NCI-H2227 (cell line): ENCODE data around the gene GPR55.

Source experiments
- DNase-seq: peaks from one replicate; lab custom pipeline; 2025; ENCODE audit not compliant: unreplicated experiment; lab: John Stamatoyannopoulos, UW

GPR55 gene

DNA sequence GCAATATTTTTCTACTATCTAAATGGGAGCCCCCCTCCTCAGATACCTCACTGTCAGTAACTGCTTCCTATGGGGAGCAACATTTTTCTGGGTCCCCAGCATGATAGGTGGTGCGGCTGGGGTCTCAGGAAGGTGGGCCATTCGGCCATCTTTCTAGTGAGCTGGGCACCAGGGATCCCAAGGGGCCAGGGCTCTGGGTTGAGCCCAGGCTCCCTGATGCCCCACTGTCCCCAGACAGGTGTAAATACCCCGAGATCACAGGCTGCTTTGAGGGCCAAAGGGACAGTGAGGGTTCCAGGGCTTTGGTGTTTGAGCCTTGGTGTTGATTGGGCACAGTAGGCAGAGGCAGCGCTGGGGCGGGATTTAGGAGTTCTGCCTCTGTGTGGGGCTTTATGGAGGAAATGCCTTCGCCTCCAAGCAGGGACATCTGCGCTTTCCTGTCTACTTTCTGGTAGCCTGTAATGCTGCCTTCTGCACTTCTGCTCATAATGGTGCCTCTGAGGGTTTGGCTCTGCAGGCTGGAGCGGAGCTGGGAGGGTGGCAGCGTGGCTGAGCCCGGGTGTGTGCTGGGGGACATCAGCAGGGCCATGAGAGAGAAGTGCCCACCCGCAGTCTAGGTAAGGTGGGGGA lies 55.0 kb downstream of the GPR55 start:
- DNase-seq = peak; percentile 32

DNA sequence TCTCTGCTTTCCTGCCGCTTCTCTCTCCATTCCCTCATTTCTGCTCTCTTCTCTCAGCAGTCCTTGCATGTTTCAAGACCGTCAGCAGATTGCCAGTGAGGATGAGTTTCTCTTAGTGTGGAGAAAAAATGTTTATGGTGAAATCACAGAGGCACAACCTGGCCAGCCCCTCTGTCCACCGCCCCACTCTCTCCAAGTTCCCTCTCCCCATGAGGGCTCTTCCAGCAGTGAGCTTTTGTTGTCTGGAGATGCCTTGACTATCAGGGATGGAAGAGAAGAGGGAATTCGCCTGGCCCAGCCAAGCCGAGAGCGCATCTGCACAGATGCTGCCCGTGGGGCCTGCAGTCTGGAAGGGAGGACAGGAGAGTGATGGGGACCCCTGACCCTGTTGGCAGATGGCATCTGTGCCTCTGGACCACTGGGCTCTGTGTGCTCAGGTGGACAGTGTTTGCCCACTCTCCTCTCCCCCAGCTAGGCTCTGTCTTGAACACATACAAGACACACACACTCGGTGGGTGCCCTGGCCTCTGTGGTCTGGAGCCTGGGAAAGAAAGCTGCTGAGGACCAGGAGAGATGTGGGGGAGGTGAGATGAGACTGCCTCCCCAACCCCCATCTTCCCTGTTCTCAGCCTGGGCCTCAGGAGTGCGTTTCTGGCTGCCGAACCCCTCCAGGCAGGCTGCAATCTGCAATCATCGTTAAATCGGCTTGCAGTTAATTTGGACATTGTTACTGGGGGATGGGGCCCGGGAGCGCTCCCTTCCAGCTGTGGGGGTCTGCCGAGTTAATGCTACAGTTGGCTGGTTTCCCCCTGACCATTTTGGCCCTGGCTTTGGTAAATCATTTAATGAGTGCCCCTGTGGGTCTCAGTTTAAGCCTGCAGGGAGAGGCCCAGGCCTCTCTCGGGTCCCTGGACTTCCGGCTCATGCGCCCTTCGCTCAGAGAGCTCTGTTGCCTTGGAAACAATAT lies 55.8 kb downstream of the GPR55 start:
- peak; percentile 71 for DNase-seq

DNA sequence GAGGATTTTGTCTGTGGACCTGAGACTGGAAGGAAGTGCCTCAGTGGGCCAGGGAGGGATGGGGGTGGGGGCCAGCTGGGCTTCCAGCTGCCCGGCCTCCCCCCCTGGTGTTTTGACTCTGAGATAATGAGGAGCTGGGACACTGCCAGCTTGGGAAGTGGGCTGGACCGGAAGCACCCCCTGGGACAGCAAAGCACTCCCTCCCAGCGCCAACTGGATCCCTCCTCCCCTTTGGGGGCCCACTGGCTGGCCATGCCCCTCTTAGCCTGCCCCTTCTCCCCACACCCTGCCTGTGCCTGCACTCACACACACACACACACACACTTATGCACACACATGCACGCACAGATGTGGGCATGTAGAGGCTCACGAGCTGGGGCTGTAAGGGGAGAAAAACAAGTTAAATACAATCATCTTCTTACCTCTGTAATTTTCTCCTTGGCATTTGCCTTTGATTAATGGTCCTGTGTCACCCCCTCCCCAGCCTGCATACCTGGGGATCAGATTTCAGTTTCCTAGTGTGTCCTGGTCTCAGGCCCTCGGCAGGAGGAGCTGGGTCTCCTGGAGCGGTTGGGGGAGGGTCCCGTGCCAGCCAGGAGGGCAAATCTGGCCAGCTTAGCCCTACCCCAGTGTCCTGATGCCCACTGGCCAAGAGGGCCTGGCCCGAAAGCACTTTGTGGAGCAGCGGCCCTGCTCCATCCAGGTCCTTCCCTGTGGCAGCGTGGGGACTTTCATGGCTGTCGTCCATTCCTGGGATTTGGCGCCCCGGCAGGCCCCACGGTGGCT lies 56.7 kb downstream of the GPR55 start:
- peak; percentile 81 for DNase-seq

- DNase-seq = peak; percentile 61
Observed at GRCh38 chr2:230866756-230867523, 58.1 kb downstream of the GPR55 start.

DNA sequence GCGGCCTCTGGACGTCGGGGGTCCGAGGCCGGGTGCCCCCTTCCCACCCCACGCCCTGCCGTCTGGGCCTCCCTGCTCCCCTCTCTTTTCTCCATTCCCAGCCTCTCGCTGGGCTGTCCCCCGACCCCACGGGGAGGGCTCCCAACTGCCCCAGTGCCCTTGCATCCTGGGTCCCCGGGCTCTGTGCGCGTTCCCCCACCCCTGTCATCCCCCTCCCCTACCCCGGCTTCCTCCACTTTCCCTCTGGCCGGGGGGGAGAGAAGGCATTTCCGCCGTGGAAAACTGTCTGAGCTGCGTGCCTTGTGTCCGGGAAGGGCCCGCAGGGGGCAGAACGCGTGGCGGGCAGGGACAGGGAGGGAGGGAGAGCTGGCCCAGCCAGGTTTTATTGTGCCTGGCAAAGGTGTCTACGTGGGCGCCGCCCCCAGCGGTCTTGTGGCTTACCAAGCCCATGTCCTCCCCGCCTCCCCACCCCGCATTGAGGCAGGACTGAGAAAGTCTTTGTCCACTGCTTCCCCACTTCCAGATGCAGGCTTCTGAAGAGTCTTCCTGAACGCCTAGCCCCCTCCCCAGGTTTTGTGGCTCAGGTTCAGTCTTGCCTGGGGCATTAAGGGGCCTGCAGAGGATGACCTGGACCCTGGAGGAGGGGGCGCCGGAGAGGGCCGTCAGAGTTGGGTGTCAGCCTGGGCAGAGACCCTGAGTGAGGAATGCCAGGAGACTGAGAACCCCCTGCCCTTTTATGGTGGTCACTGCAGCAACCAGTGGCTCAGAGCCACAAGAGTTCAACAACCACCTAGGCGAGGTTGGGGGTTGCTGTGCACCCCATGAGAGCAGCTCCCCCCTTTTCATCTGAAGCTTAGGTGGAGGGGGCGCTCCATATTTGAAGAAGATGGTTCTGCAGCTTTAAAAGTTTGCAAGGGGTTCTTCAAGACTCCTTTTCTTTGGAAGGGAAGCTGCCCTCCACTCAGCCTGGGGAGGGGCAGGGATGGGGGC lies 59.0 kb downstream of the GPR55 start:
- DNase-seq = peak; percentile 42

GRCh38 chr2:230865307-230865765 lies 59.7 kb downstream of the GPR55 start:
- peak; percentile 52 for DNase-seq

GRCh38 chr2:230864605-230865306 lies 60.3 kb downstream of the GPR55 start, which contains the start of gene ITM2C:
TSS of gene ITM2C (plus strand) at chr2:230864942. CDS start at chr2:230865026, 84 bp downstream.
- peak; percentile 83 for DNase-seq

- no peak for DNase-seq
Observed at GRCh38 chr2:230864122-230864604, 60.9 kb downstream of the GPR55 start.

DNA sequence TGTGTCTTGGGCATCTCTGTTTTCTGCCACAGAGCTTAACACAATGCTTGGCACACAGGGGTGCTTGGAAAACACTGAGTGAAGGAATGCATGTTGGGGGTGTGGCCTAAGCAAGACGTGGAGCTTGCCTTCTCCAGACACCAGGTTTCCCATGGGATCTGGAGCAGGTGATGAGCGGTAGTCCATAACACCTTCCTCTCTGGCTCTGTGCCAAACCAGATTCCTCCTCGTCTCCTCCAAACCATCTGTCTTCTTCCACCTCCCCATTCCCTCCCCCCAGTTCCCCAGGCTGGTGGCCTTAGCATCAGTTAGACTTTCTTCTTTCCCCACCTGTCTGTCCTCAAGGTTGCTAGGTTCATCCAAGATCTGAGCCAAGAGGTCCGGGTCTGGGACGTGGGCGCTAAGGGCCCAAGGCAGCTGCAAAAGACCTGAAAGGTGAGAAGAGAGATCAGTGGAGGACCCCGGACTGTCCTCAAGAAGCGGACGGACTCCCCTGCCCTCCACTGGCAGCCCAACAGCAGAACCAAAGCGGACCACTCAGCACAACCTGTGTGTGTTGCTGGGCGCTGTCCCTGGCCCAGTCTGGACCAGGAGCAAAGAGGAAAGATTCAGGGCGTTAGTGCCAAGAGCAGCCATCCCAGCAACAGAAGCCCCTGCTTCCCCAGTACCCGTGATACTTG lies 61.5 kb downstream of the GPR55 start:
- no peak for DNase-seq

DNA sequence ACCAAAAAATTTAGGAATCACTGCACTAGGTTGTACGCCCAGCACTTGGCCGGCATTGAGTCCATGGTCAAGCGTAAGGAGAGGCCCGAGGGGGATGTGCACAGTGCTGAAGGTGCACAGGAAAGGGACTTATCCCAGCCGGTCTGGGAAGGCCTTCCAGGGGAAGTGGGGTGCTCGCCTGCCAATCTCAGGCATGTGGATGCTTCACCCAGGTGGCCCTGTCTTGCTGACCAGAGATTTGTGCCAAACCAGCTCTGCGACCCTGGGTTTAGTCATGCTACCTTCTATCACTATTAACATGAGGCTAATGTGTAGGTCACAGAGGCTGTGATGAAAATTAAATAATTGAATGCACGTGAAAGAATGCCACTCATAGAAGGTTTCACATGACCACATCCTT lies 62.0 kb downstream of the GPR55 start:
- no peak for DNase-seq

- no peak for DNase-seq
Observed at GRCh38 chr2:230862292-230862691, 62.8 kb downstream of the GPR55 start.

- peak; percentile 85 for DNase-seq
Observed at GRCh38 chr2:230861552-230862255, 63.3 kb downstream of the GPR55 start.
